ENCODE data around the gene ACADSB.

The ACADSB gene

DNA sequence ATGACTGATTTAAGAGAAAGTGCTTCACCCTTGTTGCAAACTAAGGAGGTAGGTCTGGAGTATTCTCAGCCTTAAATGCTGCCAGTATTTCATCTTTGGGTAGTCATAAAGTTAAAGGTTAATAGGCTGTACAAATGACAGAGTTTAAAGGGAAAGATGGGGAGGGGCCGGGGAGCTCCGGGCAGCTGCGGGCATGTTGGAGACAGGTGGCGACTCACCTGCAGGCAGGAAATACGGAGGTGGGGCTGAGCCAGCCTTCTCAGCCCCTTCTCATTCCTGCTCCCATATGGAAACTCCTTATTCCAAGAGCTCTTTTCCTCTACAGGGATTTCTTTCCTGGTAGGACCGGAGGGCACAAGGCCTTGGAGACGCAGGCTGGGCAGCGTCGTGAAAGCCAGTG is 95.1 kb downstream of the ACADSB start:
- H3K4me3 ChIP-seq (ENCODE audit: low read length) = no peak overlapping the region
- DNase-seq (ENCODE audit: low read depth) = no peak
- TF ChIP-seq, protein P1, sequence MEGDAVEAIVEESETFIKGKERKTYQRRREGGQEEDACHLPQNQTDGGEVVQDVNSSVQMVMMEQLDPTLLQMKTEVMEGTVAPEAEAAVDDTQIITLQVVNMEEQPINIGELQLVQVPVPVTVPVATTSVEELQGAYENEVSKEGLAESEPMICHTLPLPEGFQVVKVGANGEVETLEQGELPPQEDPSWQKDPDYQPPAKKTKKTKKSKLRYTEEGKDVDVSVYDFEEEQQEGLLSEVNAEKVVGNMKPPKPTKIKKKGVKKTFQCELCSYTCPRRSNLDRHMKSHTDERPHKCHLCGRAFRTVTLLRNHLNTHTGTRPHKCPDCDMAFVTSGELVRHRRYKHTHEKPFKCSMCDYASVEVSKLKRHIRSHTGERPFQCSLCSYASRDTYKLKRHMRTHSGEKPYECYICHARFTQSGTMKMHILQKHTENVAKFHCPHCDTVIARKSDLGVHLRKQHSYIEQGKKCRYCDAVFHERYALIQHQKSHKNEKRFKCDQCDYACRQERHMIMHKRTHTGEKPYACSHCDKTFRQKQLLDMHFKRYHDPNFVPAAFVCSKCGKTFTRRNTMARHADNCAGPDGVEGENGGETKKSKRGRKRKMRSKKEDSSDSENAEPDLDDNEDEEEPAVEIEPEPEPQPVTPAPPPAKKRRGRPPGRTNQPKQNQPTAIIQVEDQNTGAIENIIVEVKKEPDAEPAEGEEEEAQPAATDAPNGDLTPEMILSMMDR (conservative IDR thresholded peaks at IDR 0.05; ENCODE audit: low read depth, low read length) = no peak
